Activated CD4-positive, CD25-positive, alpha-beta regulatory T cell treated with anti-CD3 and anti-CD28 coated beads, Interleukin-2, amount 50 U/mL, for 16 hours (primary cell): ENCODE data around the gene PDE8B.

Experiments
- DNase-seq: peaks from one replicate; pipeline ENCODE4 v3.0.0-alpha.2; 2020; ENCODE audit warnings: low read depth, low spot score

The PDE8B gene

DNA sequence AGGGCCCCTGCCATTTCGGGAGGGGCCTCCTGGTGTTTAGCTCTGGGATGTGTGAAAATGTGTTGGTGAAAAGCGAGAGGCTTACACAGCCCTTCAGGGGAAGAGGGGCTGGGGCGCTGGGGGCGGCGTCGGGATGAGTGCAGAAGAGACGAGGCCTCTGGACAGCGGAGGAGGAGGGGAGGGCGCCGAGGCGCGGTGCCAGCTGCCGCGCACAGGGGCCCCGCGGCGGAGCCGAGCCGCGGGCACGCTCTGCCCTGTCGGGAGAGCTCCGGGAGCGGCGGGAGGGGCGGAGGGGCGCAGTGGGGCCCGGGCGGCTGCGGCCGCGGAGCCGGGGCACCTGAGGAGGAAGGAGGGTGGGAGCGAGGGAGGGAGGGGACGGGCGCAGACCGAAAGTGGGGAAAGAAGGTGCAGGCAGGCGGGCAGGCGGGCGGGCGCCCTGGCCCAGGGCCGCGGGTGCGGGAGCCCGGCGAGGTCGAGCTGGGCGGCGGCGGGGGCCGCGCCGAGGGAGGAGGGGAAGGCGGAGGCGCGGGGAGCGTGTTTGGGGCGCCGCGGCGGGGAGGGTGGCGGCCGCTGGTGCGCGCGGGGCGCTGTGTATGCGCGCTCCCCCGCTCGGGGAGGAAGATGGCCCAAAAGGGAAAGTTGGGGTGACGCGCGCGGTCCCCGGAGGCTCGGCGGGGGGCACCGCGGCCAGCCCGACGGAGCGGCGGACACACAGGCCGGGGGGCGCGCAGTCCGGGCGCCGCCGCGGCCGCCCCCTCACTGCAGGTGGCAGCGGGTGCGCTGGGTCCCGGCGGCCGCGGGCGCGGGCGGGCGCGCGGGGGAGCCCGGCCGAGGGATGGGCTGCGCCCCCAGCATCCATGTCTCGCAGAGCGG is at the start of gene PDE8B:
Gene PDE8B (plus strand): TSS at position 590 of the 873 bp plus-strand sequence. CDS start 246 bp downstream, at position 836.
- no peak for DNase-seq

- no peak for DNase-seq
Observed at GRCh38 chr5:77163453-77163852, 47.0 kb upstream of the PDE8B start.

DNA sequence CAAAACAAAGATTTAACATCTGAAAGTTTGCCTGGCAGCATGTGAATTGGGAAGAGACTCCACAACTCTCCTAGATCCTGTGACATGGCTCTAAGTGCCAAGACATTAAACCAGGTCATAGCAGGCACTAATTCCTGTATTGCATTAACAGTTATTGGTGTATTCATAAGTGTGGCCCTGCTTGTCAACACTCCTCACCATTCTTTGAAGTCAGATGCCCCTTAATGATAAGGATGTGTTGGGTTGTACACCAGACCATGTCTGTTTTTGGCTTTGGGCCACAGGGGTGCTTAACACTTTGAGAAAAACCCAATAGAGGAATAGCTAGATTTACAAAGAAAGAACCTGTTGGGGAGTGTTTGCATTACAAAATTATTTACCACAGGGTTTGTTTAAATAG is 43.4 kb upstream of the PDE8B start:
- no peak for DNase-seq

GRCh38 chr5:77167695-77168121 is 42.8 kb upstream of the PDE8B start:
- no peak for DNase-seq

- DNase-seq: no peak
Observed at GRCh38 chr5:77168161-77168878, 42.2 kb upstream of the PDE8B start.

DNA sequence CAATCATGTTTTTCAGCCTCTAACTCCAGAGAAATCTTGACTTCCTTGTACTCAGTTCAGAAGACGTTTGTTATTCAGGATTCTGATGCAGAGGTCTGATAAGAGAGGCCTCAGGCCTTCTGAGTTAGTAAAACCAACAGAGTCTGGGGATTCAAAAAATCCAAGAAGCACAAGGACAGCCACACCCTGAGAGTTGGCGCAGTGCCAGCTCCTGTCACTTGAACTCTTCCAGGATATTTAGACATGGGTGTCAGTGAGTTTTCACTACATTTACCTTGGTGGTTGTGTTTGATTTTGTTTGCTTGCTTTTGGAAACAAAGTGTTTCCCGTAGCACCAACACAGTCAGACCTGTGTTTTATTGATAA is 41.6 kb upstream of the PDE8B start:
- DNase-seq: no peak

- no peak for DNase-seq
Observed at GRCh38 chr5:77170196-77170890, 40.1 kb upstream of the PDE8B start.

- DNase-seq: no peak
Observed at GRCh38 chr5:77171141-77171910, 39.2 kb upstream of the PDE8B start.

DNA sequence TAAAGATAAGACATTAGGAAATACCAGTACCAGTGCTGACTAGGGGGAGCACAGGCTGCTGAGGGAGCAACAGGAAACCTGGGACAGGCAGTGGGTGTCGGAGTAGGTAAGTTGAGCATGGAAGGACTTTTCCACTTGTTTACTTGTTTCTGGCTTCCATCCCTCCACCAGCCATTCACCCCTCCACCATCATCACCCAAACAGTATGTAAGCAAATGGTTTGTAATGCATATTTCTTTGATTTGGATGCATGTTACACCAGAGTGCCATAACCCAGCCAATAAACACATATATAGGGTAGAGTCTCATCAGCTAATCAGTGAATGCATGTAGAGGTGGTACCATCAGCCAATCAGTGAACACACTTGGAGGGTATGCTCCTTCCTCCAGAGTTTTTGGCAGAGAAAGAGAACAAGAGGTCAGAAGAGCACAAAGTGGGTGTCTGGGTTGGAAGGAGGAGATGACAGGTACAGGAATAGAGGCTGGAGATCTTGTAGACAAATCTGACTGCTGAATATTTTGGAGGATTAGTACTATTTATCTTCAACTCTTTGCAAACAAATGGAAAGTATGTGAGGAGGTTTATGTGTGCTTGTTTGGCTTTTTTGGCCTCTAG is 37.7 kb upstream of the PDE8B start:
- no peak for DNase-seq

GRCh38 chr5:77174526-77174925 is 36.0 kb upstream of the PDE8B start:
- no peak for DNase-seq

DNA sequence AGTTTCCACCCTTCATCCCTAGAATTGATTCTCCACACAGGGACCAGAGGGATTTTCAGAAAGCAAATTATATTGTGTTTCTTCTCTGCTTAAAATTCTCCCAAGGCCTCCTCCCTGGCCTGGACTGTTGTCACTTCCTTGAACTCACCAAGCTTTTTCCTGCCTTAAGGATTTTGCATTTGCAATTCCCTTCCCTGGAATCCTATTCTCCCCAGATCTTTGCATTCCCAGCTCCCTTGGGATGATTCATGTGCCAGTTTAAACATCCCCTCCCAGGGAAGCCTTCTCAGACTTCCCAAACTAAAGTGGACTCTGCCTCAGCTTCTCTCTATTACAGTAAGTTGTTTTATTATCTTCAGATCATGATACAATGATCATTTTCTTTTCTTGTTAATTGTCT is 35.2 kb upstream of the PDE8B start:
- no peak for DNase-seq

DNA sequence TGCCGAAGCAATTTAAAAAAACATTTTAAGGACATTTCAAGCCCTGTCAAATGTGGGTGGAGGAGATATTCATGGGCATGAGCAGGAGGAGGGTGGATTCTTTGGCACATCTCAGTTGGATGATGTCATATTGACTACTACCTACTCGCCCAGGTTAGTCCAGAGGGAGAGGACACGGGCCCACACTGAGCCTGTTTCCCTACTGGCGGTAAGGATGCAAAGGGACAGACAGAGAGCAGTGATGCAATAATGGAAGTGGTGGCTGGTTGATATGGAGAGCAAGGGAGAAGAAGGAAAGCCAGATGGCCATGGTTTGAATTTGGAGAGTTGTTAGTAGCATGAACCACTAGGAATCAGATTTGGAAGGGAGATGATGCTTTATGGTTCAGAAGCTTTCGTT is 34.1 kb upstream of the PDE8B start:
- DNase-seq: no peak

DNA sequence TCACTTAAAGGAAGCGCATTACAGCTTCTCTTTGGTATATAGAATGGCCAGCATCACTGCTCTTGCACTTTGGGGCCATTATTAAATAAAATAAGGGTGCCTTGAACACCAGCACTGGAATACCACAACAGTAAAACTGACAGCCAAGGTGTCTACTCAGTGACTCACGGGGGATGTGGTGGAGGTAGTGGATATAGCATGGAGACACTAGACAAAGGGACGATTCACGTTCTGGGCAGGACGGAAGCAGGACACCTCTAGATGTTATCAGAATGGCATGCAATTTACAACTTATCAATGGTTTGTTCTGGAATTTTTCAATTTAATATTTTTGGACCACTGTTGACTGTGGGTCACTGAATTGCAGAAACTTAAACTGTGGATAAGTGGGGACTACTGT is 32.9 kb upstream of the PDE8B start:
- no peak for DNase-seq

- DNase-seq: no peak
Observed at GRCh38 chr5:77180167-77181081, 30.1 kb upstream of the PDE8B start.

GRCh38 chr5:77181173-77181572 is 29.3 kb upstream of the PDE8B start:
- no peak for DNase-seq

GRCh38 chr5:77181596-77182304 is 28.7 kb upstream of the PDE8B start:
- no peak for DNase-seq

- DNase-seq: no peak
Observed at GRCh38 chr5:77182367-77182766, 28.1 kb upstream of the PDE8B start.

- no peak for DNase-seq
Observed at GRCh38 chr5:77186652-77187370, 23.7 kb upstream of the PDE8B start.

- no peak for DNase-seq
Observed at GRCh38 chr5:77189421-77189820, 21.1 kb upstream of the PDE8B start.
